ENCODE results near the gene DNAAF1.
"Not testable (repeated sequence)": the region's sequence is repeated elsewhere in the genome, so short reads cannot be mapped to it uniquely, and the experiment has no call there.

DNAAF1 gene

GRCh38 chr16:84212631-84213030, 67.5 kb downstream of the DNAAF1 start:
- no peaks in the 10 kb centered on the region for H3K36me3 ChIP-seq (ENCODE audit: control insufficient read depth, insufficient read depth, low read length)
- no peaks in the 10 kb centered on the region for H3K27me3 ChIP-seq (ENCODE audit: control insufficient read depth, insufficient read depth, low read length)
- no peaks in the 10 kb centered on the region for H3K9me3 ChIP-seq (ENCODE audit: control insufficient read depth, insufficient read depth, low read depth, low read length)
- no peak overlapping the region for H3K9ac ChIP-seq (ENCODE audit: low read length)
- H3K4me1 ChIP-seq (ENCODE audit: control insufficient read depth, insufficient read depth, low read length) = peaks cover 4% of the 10 kb centered on the region; the same call in 1 of the 2 replicates
- H3K27ac ChIP-seq (ENCODE audit: low read depth, low read length) = no peak overlapping the region
- no peak overlapping the region for H3K4me3 ChIP-seq (ENCODE audit: low read depth, low read length)

GRCh38 chr16:84214451-84215066, 69.5 kb downstream of the DNAAF1 start:
- no peak overlapping the region for H3K9ac ChIP-seq (ENCODE audit: low read length)
- H3K9me3 ChIP-seq (ENCODE audit: control insufficient read depth, insufficient read depth, low read depth, low read length) = no peaks in the 10 kb centered on the region
- peaks cover 10% of the 10 kb centered on the region; the same call in 1 of the 2 replicates for H3K4me1 ChIP-seq (ENCODE audit: control insufficient read depth, insufficient read depth, low read length)
- no peaks in the 10 kb centered on the region for H3K36me3 ChIP-seq (ENCODE audit: control insufficient read depth, insufficient read depth, low read length)
- H3K27ac ChIP-seq (ENCODE audit: low read depth, low read length) = no peak overlapping the region
- no peak overlapping the region for H3K4me3 ChIP-seq (ENCODE audit: low read depth, low read length)
- H3K27me3 ChIP-seq (ENCODE audit: control insufficient read depth, insufficient read depth, low read length) = no peaks in the 10 kb centered on the region

GRCh38 chr16:84215531-84215930, 70.4 kb downstream of the DNAAF1 start:
- H3K27me3 ChIP-seq (ENCODE audit: control insufficient read depth, insufficient read depth, low read length) = no peaks in the 10 kb centered on the region

DNA sequence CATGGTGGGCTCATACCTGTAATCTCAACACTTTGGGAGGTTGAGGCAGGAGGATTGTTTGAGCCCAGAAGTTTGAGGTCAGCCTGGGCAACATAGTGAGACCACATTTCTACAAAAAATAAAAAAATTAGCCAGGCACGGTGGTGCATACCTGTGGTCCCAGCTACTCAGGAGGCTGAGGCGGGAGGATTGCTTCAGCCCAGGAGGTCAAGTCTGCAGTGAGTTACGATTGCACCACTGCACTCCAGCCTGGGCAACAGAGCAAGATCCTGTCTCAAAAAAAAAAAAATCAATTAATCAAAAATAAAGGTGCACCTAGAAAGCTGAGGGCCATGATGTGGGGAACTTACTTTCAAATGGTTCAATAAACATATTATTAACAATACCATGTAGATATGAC, 71.0 kb downstream of the DNAAF1 start:
- not testable (repeated sequence) for H3K4me3 ChIP-seq (ENCODE audit: low read depth, low read length); H3K9ac ChIP-seq (ENCODE audit: low read length); H3K9me3 ChIP-seq (ENCODE audit: control insufficient read depth, insufficient read depth, low read depth, low read length); H3K27me3 ChIP-seq (ENCODE audit: control insufficient read depth, insufficient read depth, low read length); H3K36me3 ChIP-seq (ENCODE audit: control insufficient read depth, insufficient read depth, low read length); H3K27ac ChIP-seq (ENCODE audit: low read depth, low read length)
- peaks cover 10% of the 10 kb centered on the region; the same call in 1 of the 2 replicates for H3K4me1 ChIP-seq (ENCODE audit: control insufficient read depth, insufficient read depth, low read length)

More at GRCh38 chr16:84215531-84215930, 70.4 kb downstream of the DNAAF1 start:
- Histone ChIP-seq H3K9ac (ENCODE audit: low read length) (no peak overlapping the region), H3K4me3 (ENCODE audit: low read depth, low read length) (no peak overlapping the region), H3K9me3 (ENCODE audit: control insufficient read depth, insufficient read depth, low read depth, low read length) (no peaks in the 10 kb centered on the region), H3K36me3 (ENCODE audit: control insufficient read depth, insufficient read depth, low read length) (no peaks in the 10 kb centered on the region), H3K27ac (ENCODE audit: low read depth, low read length) (no peak overlapping the region), H3K4me1 (ENCODE audit: control insufficient read depth, insufficient read depth, low read length) (peaks cover 10% of the 10 kb centered on the region; the same call in 1 of the 2 replicates)

DNA sequence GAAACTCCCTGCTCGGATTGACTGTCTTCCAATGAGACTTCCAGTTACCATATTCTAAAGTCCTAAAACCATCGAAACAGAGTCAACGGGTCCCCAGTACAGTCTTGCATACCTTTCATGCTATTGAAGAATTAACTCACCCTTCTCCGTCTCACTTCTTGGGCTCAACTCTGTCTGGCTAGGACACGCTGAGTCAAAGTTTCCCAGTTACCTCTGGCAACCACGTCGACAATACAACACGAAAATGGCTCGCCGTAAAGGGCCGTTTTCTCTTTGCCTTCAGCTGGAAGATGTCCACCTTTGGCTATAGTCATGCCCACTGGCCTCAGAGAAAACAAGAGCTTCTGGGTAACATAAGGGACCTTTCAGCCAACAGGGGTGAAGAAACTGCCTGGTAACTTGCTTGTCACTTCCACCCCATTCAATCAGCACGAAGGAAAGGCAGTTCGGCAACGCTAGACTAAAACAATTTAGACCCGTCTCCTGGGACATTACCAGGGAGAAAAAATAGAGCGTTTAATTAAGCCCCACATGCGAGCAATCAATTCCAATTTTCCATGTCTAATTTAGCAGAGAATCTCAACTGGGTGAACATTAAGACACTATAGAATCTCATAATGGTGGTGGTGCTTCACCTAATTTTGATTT, 73.2 kb downstream of the DNAAF1 start:
- Histone ChIP-seq H3K4me3 (ENCODE audit: low read depth, low read length) (no peak overlapping the region), H3K9ac (ENCODE audit: low read length) (no peak overlapping the region), H3K27ac (ENCODE audit: low read depth, low read length) (no peak overlapping the region), H3K9me3 (ENCODE audit: control insufficient read depth, insufficient read depth, low read depth, low read length) (no peaks in the 10 kb centered on the region), H3K27me3 (ENCODE audit: control insufficient read depth, insufficient read depth, low read length) (no peaks in the 10 kb centered on the region), H3K4me1 (ENCODE audit: control insufficient read depth, insufficient read depth, low read length) (peaks cover 10% of the 10 kb centered on the region; the same call in 1 of the 2 replicates), H3K36me3 (ENCODE audit: control insufficient read depth, insufficient read depth, low read length) (no peaks in the 10 kb centered on the region)

- Histone ChIP-seq H3K27ac (ENCODE audit: low read depth, low read length) (no peak overlapping the region), H3K4me3 (ENCODE audit: low read depth, low read length) (no peak overlapping the region), H3K36me3 (ENCODE audit: control insufficient read depth, insufficient read depth, low read length) (no peaks in the 10 kb centered on the region), H3K27me3 (ENCODE audit: control insufficient read depth, insufficient read depth, low read length) (no peaks in the 10 kb centered on the region), H3K9me3 (ENCODE audit: control insufficient read depth, insufficient read depth, low read depth, low read length) (no peaks in the 10 kb centered on the region), H3K9ac (ENCODE audit: low read length) (no peak overlapping the region), H3K4me1 (ENCODE audit: control insufficient read depth, insufficient read depth, low read length) (peaks cover 10% of the 10 kb centered on the region; the same call in 1 of the 2 replicates)
These were observed 73.8 kb downstream of the DNAAF1 start for GRCh38 chr16:84218956-84219355.

GRCh38 chr16:84220851-84221250, 75.7 kb downstream of the DNAAF1 start:
- H3K27ac ChIP-seq (ENCODE audit: low read depth, low read length) = no peak overlapping the region
- no peaks in the 10 kb centered on the region for H3K9me3 ChIP-seq (ENCODE audit: control insufficient read depth, insufficient read depth, low read depth, low read length)
- no peak overlapping the region for H3K4me3 ChIP-seq (ENCODE audit: low read depth, low read length)
- peaks cover 10% of the 10 kb centered on the region; the same call in 1 of the 2 replicates for H3K4me1 ChIP-seq (ENCODE audit: control insufficient read depth, insufficient read depth, low read length)
- no peak overlapping the region for H3K9ac ChIP-seq (ENCODE audit: low read length)
- no peaks in the 10 kb centered on the region for H3K36me3 ChIP-seq (ENCODE audit: control insufficient read depth, insufficient read depth, low read length)
- no peaks in the 10 kb centered on the region for H3K27me3 ChIP-seq (ENCODE audit: control insufficient read depth, insufficient read depth, low read length)

DNA sequence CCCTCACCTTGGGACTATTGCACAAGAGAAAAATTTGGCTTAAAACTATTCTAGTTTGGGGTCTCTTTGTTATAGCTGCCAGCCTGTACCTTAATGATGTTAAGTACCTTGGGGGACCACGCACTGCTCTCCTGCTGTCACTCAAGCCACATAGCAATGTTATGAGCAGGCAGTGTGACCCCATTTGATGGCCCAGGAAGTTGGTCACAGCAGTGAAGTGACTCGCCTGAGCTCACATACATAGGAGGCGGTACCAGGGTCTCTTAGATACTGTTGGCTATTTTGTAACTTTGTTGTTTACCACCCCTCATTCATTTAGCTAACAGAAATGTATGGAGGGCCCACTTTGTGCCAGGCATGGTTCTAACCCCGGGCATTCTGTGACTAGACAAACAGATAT, 78.3 kb downstream of the DNAAF1 start:
- no peak overlapping the region for H3K9ac ChIP-seq (ENCODE audit: low read length)
- H3K27me3 ChIP-seq (ENCODE audit: control insufficient read depth, insufficient read depth, low read length) = no peaks in the 10 kb centered on the region
- H3K36me3 ChIP-seq (ENCODE audit: control insufficient read depth, insufficient read depth, low read length) = no peaks in the 10 kb centered on the region
- no peaks in the 10 kb centered on the region for H3K9me3 ChIP-seq (ENCODE audit: control insufficient read depth, insufficient read depth, low read depth, low read length)
- no peak overlapping the region for H3K4me3 ChIP-seq (ENCODE audit: low read depth, low read length)
- H3K4me1 ChIP-seq (ENCODE audit: control insufficient read depth, insufficient read depth, low read length) = peaks cover 16% of the 10 kb centered on the region
- H3K27ac ChIP-seq (ENCODE audit: low read depth, low read length) = no peak overlapping the region

GRCh38 chr16:84224554-84224953, 79.4 kb downstream of the DNAAF1 start:
- Histone ChIP-seq H3K4me1 (ENCODE audit: control insufficient read depth, insufficient read depth, low read length) (peaks cover 17% of the 10 kb centered on the region), H3K27ac (ENCODE audit: low read depth, low read length) (no peak overlapping the region), H3K27me3 (ENCODE audit: control insufficient read depth, insufficient read depth, low read length) (no peaks in the 10 kb centered on the region), H3K4me3 (ENCODE audit: low read depth, low read length) (no peak overlapping the region), H3K36me3 (ENCODE audit: control insufficient read depth, insufficient read depth, low read length) (no peaks in the 10 kb centered on the region), H3K9me3 (ENCODE audit: control insufficient read depth, insufficient read depth, low read depth, low read length) (no peaks in the 10 kb centered on the region), H3K9ac (ENCODE audit: low read length) (no peak overlapping the region)

DNA sequence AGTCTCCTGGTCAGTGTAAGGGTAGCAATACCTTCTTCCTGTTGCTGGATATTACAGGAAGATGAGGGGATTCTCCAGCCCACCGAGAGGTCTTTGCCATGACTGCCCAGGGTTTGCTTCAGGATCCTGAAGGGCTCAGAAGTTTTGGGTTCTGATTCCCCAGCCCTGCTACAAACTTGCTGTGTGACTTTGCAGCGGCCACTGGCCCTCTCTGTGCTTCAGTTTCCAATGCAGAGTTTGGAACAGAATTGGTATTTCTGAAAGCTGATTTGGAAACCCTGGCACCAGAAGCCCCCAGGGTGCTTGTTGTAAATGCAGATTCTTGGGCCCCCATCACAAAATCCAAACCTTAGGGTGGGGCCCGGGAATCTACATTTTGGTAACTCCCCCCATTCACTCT, 80.0 kb downstream of the DNAAF1 start:
- H3K9me3 ChIP-seq (ENCODE audit: control insufficient read depth, insufficient read depth, low read depth, low read length) = no peaks in the 10 kb centered on the region
- H3K4me1 ChIP-seq (ENCODE audit: control insufficient read depth, insufficient read depth, low read length) = peaks cover 17% of the 10 kb centered on the region
- H3K27ac ChIP-seq (ENCODE audit: low read depth, low read length) = no peak overlapping the region
- no peaks in the 10 kb centered on the region for H3K27me3 ChIP-seq (ENCODE audit: control insufficient read depth, insufficient read depth, low read length)
- H3K9ac ChIP-seq (ENCODE audit: low read length) = no peak overlapping the region
- H3K36me3 ChIP-seq (ENCODE audit: control insufficient read depth, insufficient read depth, low read length) = no peaks in the 10 kb centered on the region
- H3K4me3 ChIP-seq (ENCODE audit: low read depth, low read length) = no peak overlapping the region

DNA sequence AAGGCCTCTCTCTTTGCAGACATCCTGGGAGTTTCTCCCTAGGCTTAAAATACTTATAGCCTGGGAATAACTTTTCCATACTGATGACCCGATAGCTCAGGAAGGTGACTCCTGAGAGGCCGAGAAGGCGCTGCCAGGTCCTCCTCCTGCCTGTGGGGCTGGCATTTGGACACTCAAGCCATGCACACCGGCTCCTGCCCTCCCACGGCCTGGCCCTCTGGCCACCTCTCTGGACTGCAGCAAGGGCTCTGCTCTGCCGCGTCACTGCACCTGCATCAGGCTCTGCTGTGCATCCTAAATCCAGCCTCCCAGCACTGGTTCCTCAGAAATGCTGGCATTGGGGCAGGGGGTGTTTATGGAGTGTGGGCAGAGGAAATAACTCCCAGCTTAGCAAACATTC, 80.5 kb downstream of the DNAAF1 start:
- Histone ChIP-seq H3K9ac (ENCODE audit: low read length) (no peak overlapping the region), H3K27ac (ENCODE audit: low read depth, low read length) (no peak overlapping the region), H3K36me3 (ENCODE audit: control insufficient read depth, insufficient read depth, low read length) (no peaks in the 10 kb centered on the region), H3K27me3 (ENCODE audit: control insufficient read depth, insufficient read depth, low read length) (no peaks in the 10 kb centered on the region), H3K4me3 (ENCODE audit: low read depth, low read length) (no peak overlapping the region), H3K4me1 (ENCODE audit: control insufficient read depth, insufficient read depth, low read length) (peaks cover 17% of the 10 kb centered on the region), H3K9me3 (ENCODE audit: control insufficient read depth, insufficient read depth, low read depth, low read length) (no peaks in the 10 kb centered on the region)
